Mesothelial cell of epicardium (in vitro differentiated cells): ENCODE measurements around the gene MOAP1. TPM values are rescaled to one million over a fixed set of nuclear protein-coding genes. Genes with fewer than 3 reads are reported as not detected.

Experiments used
- DNase-seq, 2 experiments: peaks; one replicate each; pipeline ENCODE4 v3.0.0; 2021; ENCODE audit warnings: low spot score in 2 of 2; ENCODE audit not compliant: unreplicated experiment in 2 of 2
- H3K27ac Mint-ChIP-seq: 2 replicates; pipeline ENCODE4 v1.8.0; 2021; ENCODE audit warnings: mixed read lengths
- H3K27me3 Mint-ChIP-seq: 2 replicates; pipeline ENCODE4 v1.8.0; 2021; ENCODE audit warnings: low read depth, mixed read lengths
- H3K36me3 Mint-ChIP-seq: 2 replicates; pipeline ENCODE4 v1.8.0; 2021; ENCODE audit warnings: mixed read lengths
- H3K4me1 Mint-ChIP-seq: 2 replicates; pipeline ENCODE4 v1.8.0; 2021; ENCODE audit warnings: mixed read lengths
- H3K4me3 Mint-ChIP-seq: 2 replicates; pipeline ENCODE4 v1.8.0; 2021; ENCODE audit warnings: mild to moderate bottlenecking, moderate library complexity, mixed read lengths
- H3K9me3 Mint-ChIP-seq: 2 replicates; pipeline ENCODE4 v1.8.0; 2021; ENCODE audit warnings: mixed read lengths
- CTCF ChIP-seq: fragments of 200-600 bp; sonication (generic); IDR thresholded peaks from one replicate; pipeline ENCODE4 v1.5.0; 2021; ENCODE audit warnings: antibody characterized with exemption; ENCODE audit not compliant: unreplicated experiment
- total RNA-seq: library from RNA; stranded (reverse); gene quantifications from 3 replicates; pipeline ENCODE4 v1.2.1, GENCODE V29; 2021

Gene MOAP1
- total RNA-seq, 1 donor from 2014 or later = 26.6 TPM

DNA sequence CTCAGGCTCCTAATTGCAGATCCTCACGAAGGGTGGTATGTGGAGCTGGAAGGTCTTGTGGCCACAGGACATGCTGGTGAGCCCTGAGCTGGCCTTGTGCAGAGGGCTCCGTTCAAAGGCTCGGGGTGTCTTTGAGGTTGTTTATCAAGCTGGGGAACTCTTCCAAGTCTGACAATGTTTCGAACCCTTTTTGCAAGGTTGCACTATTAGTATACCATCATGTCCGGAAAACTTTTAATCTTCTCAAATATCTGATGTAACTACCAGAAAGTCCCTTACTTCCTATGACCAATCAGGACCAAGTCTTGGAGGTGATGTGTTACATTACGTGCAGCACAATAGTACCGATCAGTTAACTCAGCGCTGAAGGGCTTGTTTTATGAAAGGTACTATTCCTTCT lies 43.9 kb upstream of the MOAP1 start:
- Mint-ChIP-seq H3K27me3 (no peaks in the 10 kb centered on the region), H3K9me3 (no peaks in the 10 kb centered on the region), H3K4me1 (no peaks in the 10 kb centered on the region), H3K4me3 (no peak overlapping the region), H3K36me3 (peaks cover 29% of the 10 kb centered on the region), H3K27ac (no peak overlapping the region)
- TF ChIP-seq CTCF = no peak
- DNase-seq = no peak

- Mint-ChIP-seq H3K36me3 (peaks cover 43% of the 10 kb centered on the region), H3K27ac (no peak overlapping the region), H3K4me3 (no peak overlapping the region), H3K4me1 (no peaks in the 10 kb centered on the region), H3K27me3 (no peaks in the 10 kb centered on the region), H3K9me3 (no peaks in the 10 kb centered on the region)
- no peak for DNase-seq
- no peak for TF ChIP-seq CTCF
Measured at GRCh38 chr14:93223565-93223964, 38.9 kb upstream of the MOAP1 start.

- no peaks in the 10 kb centered on the region for H3K4me1 Mint-ChIP-seq
- no peaks in the 10 kb centered on the region for H3K27me3 Mint-ChIP-seq
- no peak for DNase-seq
- H3K9me3 Mint-ChIP-seq = no peaks in the 10 kb centered on the region
- no peak overlapping the region for H3K27ac Mint-ChIP-seq
- peaks cover 38% of the 10 kb centered on the region for H3K36me3 Mint-ChIP-seq
- no peak for TF ChIP-seq CTCF
- no peak overlapping the region for H3K4me3 Mint-ChIP-seq
Measured at GRCh38 chr14:93220509-93220908, 35.8 kb upstream of the MOAP1 start.

DNA sequence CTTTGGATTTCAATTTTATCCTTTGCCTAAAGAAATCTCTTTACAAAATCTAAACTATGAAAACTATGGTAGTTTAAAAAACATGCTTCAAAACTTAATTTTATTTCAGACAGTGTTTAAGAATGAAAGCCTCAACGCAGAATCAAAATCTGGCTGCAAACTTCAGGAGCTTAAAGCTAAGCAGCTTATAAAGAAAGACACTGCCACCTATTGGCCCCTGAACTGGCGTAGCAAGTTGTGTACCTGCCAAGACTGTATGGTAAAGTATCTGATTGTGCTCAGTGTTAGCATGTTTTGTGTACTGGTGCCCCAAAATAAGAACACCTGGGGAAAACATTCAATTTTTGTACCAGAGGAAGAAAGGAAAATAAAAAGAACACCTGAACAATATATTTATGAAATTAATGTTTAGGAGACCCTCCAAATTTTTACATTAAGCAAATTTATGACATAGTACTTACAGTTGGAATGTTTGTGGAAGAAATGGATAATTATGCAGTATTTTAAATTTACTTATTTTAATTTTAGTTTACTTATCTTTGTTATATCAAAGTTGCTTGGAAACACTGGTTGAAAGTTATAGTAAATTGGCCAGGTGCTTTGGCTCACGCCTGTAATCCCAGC lies 34.5 kb upstream of the MOAP1 start:
- Mint-ChIP-seq H3K27ac (no peak overlapping the region), H3K36me3 (peaks cover 37% of the 10 kb centered on the region), H3K27me3 (no peaks in the 10 kb centered on the region), H3K9me3 (no peaks in the 10 kb centered on the region), H3K4me3 (no peak overlapping the region), H3K4me1 (no peaks in the 10 kb centered on the region)
- peak; percentile 34 for TF ChIP-seq CTCF
- DNase-seq = no peak

DNA sequence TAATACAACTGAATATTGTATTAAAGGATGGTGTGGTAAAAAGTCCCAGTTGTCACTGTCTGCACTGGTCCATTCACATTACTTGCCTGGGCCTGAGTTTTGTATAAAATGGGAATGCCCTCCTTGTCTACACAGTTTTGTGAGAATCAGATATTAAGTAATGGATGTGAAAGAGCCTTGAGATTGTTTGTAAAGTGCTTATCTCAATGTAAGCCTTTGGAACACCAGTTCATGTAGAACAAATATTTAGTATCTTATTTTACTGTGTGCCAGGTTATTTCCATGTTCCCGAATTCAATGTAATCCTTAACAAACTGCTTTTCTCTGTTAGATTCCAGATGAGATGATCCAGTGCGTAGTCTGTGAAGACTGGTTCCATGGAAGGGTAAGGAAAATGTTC lies 29.9 kb upstream of the MOAP1 start:
- Mint-ChIP-seq H3K27ac (no peak overlapping the region), H3K36me3 (peaks cover 27% of the 10 kb centered on the region), H3K27me3 (no peaks in the 10 kb centered on the region), H3K9me3 (no peaks in the 10 kb centered on the region), H3K4me1 (no peaks in the 10 kb centered on the region), H3K4me3 (no peak overlapping the region)
- no peak for DNase-seq
- no peak for TF ChIP-seq CTCF

DNA sequence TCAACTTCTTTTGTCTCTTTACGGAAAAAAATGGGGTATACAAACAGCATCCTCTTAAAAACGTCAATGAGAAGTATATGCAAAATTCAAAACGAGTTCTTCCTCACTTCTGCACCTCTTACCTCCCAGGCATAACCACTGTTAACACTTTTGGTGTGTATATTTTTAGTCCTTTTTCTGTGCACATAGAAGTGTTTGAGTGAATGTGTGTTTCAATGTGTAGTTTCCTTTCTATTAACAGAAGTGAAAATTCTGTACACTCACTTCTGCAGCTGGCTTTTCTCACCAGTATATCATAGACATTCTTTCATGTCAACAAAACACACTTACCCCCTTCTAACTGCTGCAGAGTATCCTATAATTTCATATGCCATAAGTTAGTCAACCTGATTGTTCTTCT lies 27.7 kb upstream of the MOAP1 start:
- no peak overlapping the region for H3K27ac Mint-ChIP-seq
- peaks cover 4% of the 10 kb centered on the region for H3K4me1 Mint-ChIP-seq
- no peaks in the 10 kb centered on the region for H3K27me3 Mint-ChIP-seq
- no peak overlapping the region for H3K4me3 Mint-ChIP-seq
- H3K36me3 Mint-ChIP-seq = peaks cover 20% of the 10 kb centered on the region
- TF ChIP-seq CTCF = no peak
- DNase-seq = no peak
- no peaks in the 10 kb centered on the region for H3K9me3 Mint-ChIP-seq
